GM12878 (cell line): ENCODE measurements around the gene CCDC181. TPM values are rescaled to one million over a fixed set of nuclear protein-coding genes. Genes with fewer than 3 reads are reported as not detected.

Experiments
- ATAC-seq: fragments of 200-7000 bp; cut with Tn5 transposase; 3 replicates; pipeline ENCODE4 v1.9.1; 2020; ENCODE audit warnings: mild to moderate bottlenecking, moderate library complexity
- BruUV-seq: library from RNA; stranded (reverse); fragments of 400-500 nt; replicated peaks from 2 replicates; lab custom pipeline; 2021; lab: Mats Ljungman, UMichigan
- CTCF ChIA-PET: fragments of 300-600 bp; sonication (Branson Sonifier 250); formaldehyde crosslinking; extraction: SDS; loops from one replicate; lab custom pipeline; 2021; ENCODE audit warnings: inconsistent platforms; lab: Yijun Ruan, JAX
- POLR2A ChIA-PET: fragments of 350-600 bp; formaldehyde crosslinking; extraction: SDS; loops from one replicate; lab custom pipeline; 2021; ENCODE audit warnings: inconsistent platforms; lab: Charles Lee
- RAD21 ChIA-PET: fragments of 300-600 bp; sonication (Branson Sonifier 250); formaldehyde crosslinking; loops from one replicate; lab custom pipeline; 2023; ENCODE audit warnings: antibody characterized with exemption; ENCODE audit not compliant: unreplicated experiment; lab: Charles Lee
- SMC1A ChIA-PET: fragments of 300-600 bp; sonication (Branson Sonifier 250); formaldehyde crosslinking; loops from one replicate; lab custom pipeline; 2023; ENCODE audit not compliant: unreplicated experiment, uncharacterized antibody; lab: Charles Lee
- DNase-seq: peaks from one replicate; pipeline ENCODE4 v3.0.0-alpha.2; 2011; ENCODE audit warnings: low read depth, low spot score
- FAIRE-seq: peaks from 3 replicates; lab custom pipeline; 2011; peaks lifted over from hg19 to GRCh38; lab: Jason Lieb, UNC
- H2AFZ ChIP-seq: 2 replicates; pipeline ENCODE4 v1.6.0; 2011; ENCODE audit warnings: low read depth, low read length, control low read depth; ENCODE audit not compliant: control insufficient read depth
- H3K27ac ChIP-seq: 2 replicates; pipeline ENCODE4 v1.5.1; 2011; ENCODE audit warnings: control low read depth; ENCODE audit not compliant: control insufficient read depth, insufficient read depth
- H3K27me3 ChIP-seq, 2 experiments: replicated peaks in 1 of 2; 2 replicates each; pipeline versions ENCODE4 v1.6.0 to v1.6.1; 2011; ENCODE audit warnings: low read length in 1 of 2; ENCODE audit not compliant: control insufficient read depth in 2 of 2, insufficient read depth in 2 of 2
- H3K36me3 ChIP-seq, 2 experiments: 2 replicates each; pipeline ENCODE4 v1.5.1; 2011; ENCODE audit warnings: low read length in 1 of 2; ENCODE audit not compliant: control insufficient read depth in 2 of 2, insufficient read depth in 2 of 2
- H3K4me1 ChIP-seq: 2 replicates; pipeline ENCODE4 v1.6.1; 2011; ENCODE audit warnings: mild to moderate bottlenecking, low read length, moderate library complexity, mixed read lengths; ENCODE audit not compliant: control insufficient read depth, insufficient read depth
- H3K4me2 ChIP-seq: 2 replicates; pipeline ENCODE4 v1.6.0; 2011; ENCODE audit warnings: control low read depth; ENCODE audit not compliant: control insufficient read depth, insufficient read depth
- H3K4me3 ChIP-seq: fragments of 200-600 bp; sonication (generic); 2 replicates; pipeline ENCODE4 v1.5.1; 2016
- H3K79me2 ChIP-seq: 2 replicates; pipeline ENCODE4 v1.6.0; 2011; ENCODE audit warnings: low read length; ENCODE audit not compliant: control insufficient read depth, insufficient read depth
- H3K9ac ChIP-seq: 2 replicates; pipeline ENCODE4 v1.8.0; 2011; ENCODE audit warnings: low read length, control low read depth, mixed read lengths; ENCODE audit not compliant: control insufficient read depth, insufficient read depth
- H3K9me3 ChIP-seq: replicated peaks from 3 replicates; pipeline ENCODE4 v1.5.1; 2011; ENCODE audit warnings: mild to moderate bottlenecking, low read length; ENCODE audit not compliant: control insufficient read depth, insufficient read depth
- H4K20me1 ChIP-seq: 2 replicates; pipeline ENCODE4 v1.6.0; 2011; ENCODE audit not compliant: control insufficient read depth, insufficient read depth
- BCLAF1 ChIP-seq: fragments of 450-650 bp; IDR thresholded peaks from 2 replicates; pipeline ENCODE4 v1.6.1; 2017; ENCODE audit warnings: antibody characterized with exemption, mild to moderate bottlenecking, moderate library complexity
- CBFB ChIP-seq: IDR thresholded peaks from 2 replicates; pipeline ENCODE4 v1.6.1; 2016; ENCODE audit warnings: antibody characterized with exemption, low read depth
- CREB1 ChIP-seq: IDR thresholded peaks from 2 replicates; pipeline ENCODE4 v1.6.1; 2012; ENCODE audit warnings: low read depth, mild to moderate bottlenecking, inconsistent platforms
- EGR1 ChIP-seq, 2 experiments: IDR thresholded peaks; 1 replicate in 1 of 2; 2 replicates in 1 of 2; pipeline ENCODE4 v1.6.1; 2011 to 2012; ENCODE audit warnings: low read depth in 2 of 2, low read length in 2 of 2, borderline replicate concordance in 1 of 2, mild to moderate bottlenecking in 1 of 2, moderate library complexity in 1 of 2
- GABPA ChIP-seq: IDR thresholded peaks from 2 replicates; pipeline ENCODE4 v1.6.1; 2014; ENCODE audit warnings: antibody characterized with exemption, low read depth, mild to moderate bottlenecking, inconsistent platforms
- HDAC6 ChIP-seq: fragments of 200-600 bp; sonication (generic); IDR thresholded peaks from one replicate; pipeline ENCODE4 v1.8.0; 2017; ENCODE audit warnings: antibody characterized with exemption; ENCODE audit not compliant: unreplicated experiment
- HSF1 ChIP-seq: fragments of 150-350 bp; IDR thresholded peaks from 2 replicates; pipeline ENCODE4 v1.6.1; 2014; ENCODE audit warnings: mild to moderate bottlenecking, low read depth, low read length
- NBN ChIP-seq: fragments of 450-650 bp; IDR thresholded peaks from 2 replicates; pipeline ENCODE4 v1.6.1; 2016
- NFYA ChIP-seq: IDR thresholded peaks from 2 replicates; pipeline ENCODE4 v1.6.1; 2011; ENCODE audit warnings: low read depth, mild to moderate bottlenecking, low read length, improper control_type of control experiment, borderline replicate concordance
- PRDM15 ChIP-seq: fragments of 450-650 bp; formaldehyde crosslinking; IDR thresholded peaks from 2 replicates; pipeline ENCODE4 v1.4.0; 2020; ENCODE audit warnings: mild to moderate bottlenecking, moderate library complexity
- RELA ChIP-seq: fragments of 450-650 bp; IDR thresholded peaks from 2 replicates; pipeline ENCODE4 v1.8.0; 2014; ENCODE audit warnings: borderline replicate concordance; ENCODE audit not compliant: partially characterized antibody
- SMARCA5 ChIP-seq: fragments of 450-650 bp; IDR thresholded peaks from 2 replicates; pipeline ENCODE4 v1.6.1; 2017; ENCODE audit warnings: mild to moderate bottlenecking
- STAT3 ChIP-seq: IDR thresholded peaks from 2 replicates; pipeline ENCODE4 v1.6.1; 2011; ENCODE audit warnings: low read depth, low read length, improper control_type of control experiment
- WRNIP1 ChIP-seq: IDR thresholded peaks from 2 replicates; pipeline ENCODE4 v1.6.1; 2011; ENCODE audit warnings: low read depth, low read length, improper control_type of control experiment, borderline replicate concordance
- ZNF274 ChIP-seq: IDR thresholded peaks from one replicate; pipeline ENCODE4 v1.8.0; 2011; ENCODE audit not compliant: insufficient read length, insufficient read depth
- WGBS: methylation state at CpG from one replicate; pipeline ENCODE4 v1.1.6; 2016; ENCODE audit warnings: low lambda C conversion rate; ENCODE audit not compliant: insufficient replicate concordance, insufficient coverage; ENCODE audit errors: missing lambda C conversion rate; 5-methylcytosine and 5-hydroxymethylcytosine counted together
- in situ Hi-C: fragments of 300-500 bp; cut with MboI; formaldehyde crosslinking; loops from 9 replicates; pipeline ENCODE4 v1.14.3; 2018; ENCODE audit warnings: mixed read lengths
- intact Hi-C: fragments of 100-400 bp; cut with micrococcal nuclease; formaldehyde crosslinking; loops from one replicate; pipeline ENCODE4 v1.14.2; 2022; ENCODE audit not compliant: unreplicated experiment
- polyA plus RNA-seq, 11 experiments: library from polyadenylated mRNA; depleted of rRNA in 4 of 11; unstranded in 6 of 11; stranded (reverse) in 5 of 11; fragments of >200 nt; fragmentation: Nextera tagmentation in 4 of 11; fragmentation: Illumina TruSeq in 1 of 11; extraction: Ambion mirVana in 4 of 11; extraction: Trizol in 1 of 11; gene quantifications; 1 replicate in 1 of 11; 2 replicates in 10 of 11; pipeline versions ENCODE4 v1.2.1 to v1.2.3, GENCODE V29; 2011 to 2016; ENCODE audit warnings: inconsistent platforms in 2 of 11, missing spikeins in 2 of 11, low read depth in 1 of 11
- total RNA-seq, 4 experiments: library from RNA; depleted of rRNA in 3 of 4; stranded (reverse); fragments of >200 nt in 3 of 4; fragmentation: Illumina TruSeq in 1 of 4; extraction: Trizol in 1 of 4; gene quantifications; 2 replicates each; pipeline versions ENCODE4 v1.2.1 to v1.2.3, GENCODE V29; 2013 to 2021
- TF ChIP-seq, protein P1 (sequence below): fragments of 450-650 bp; conservative IDR thresholded peaks from 2 replicates; pipeline ENCODE4 v1.6.1; 2017; ENCODE audit warnings: mild to moderate bottlenecking, moderate library complexity

The CCDC181 gene
- total and polyA plus RNA-seq, 10 of the 15 experiments (the other 5 are each of a cell fraction or from before 2014, with no cell fraction given): not detected

- SMC1A ChIA-PET: no interaction called here
- TF ChIP-seq BCLAF1 (no peak), SMARCA5 (no peak), HSF1 (no peak), CBFB (no peak), ZNF274 (no peak), EGR1 (IDR thresholded peaks at IDR 0.05; ENCODE audit: borderline replicate concordance in 1 of 2, low read depth in 2 of 2, low read length in 2 of 2) (no peak), STAT3 (no peak), RELA (no peak), NFYA (no peak), GABPA (no peak), PRDM15 (CRISPR knock-in tag) (no peak), NBN (no peak), HDAC6 (no peak), CREB1 (no peak), WRNIP1 (no peak)
- TF ChIP-seq, protein P1, sequence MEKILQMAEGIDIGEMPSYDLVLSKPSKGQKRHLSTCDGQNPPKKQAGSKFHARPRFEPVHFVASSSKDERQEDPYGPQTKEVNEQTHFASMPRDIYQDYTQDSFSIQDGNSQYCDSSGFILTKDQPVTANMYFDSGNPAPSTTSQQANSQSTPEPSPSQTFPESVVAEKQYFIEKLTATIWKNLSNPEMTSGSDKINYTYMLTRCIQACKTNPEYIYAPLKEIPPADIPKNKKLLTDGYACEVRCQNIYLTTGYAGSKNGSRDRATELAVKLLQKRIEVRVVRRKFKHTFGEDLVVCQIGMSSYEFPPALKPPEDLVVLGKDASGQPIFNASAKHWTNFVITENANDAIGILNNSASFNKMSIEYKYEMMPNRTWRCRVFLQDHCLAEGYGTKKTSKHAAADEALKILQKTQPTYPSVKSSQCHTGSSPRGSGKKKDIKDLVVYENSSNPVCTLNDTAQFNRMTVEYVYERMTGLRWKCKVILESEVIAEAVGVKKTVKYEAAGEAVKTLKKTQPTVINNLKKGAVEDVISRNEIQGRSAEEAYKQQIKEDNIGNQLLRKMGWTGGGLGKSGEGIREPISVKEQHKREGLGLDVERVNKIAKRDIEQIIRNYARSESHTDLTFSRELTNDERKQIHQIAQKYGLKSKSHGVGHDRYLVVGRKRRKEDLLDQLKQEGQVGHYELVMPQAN: no peak
Measured at GRCh38 chr1:169414952-169415351, 12.3 kb downstream of the CCDC181 start.

More at GRCh38 chr1:169414952-169415351, 12.3 kb downstream of the CCDC181 start:
- H3K4me3 ChIP-seq: no peak overlapping the region
- ChIA-PET POLR2A (no interaction called here), RAD21 (no interaction called here), CTCF (interaction anchor here (1.3 kb wide), 1 partner anchor 8 kb away, joined by 3 read pairs; no protein-coding TSS in a partner anchor)
- 90% methylated on average over 2 of the region's 2 CpGs for WGBS
- no peak overlapping the region for H3K27ac ChIP-seq
- intact Hi-C loops: no loop called here
- no peak for FAIRE-seq
- H3K79me2 ChIP-seq: no peaks in the 10 kb centered on the region
- no peaks in the 10 kb centered on the region for H4K20me1 ChIP-seq
- H3K4me1 ChIP-seq: no peaks in the 10 kb centered on the region
- H3K27me3 ChIP-seq: no peaks in the 10 kb centered on the region
- no peak for DNase-seq
- no peaks in the 10 kb centered on the region for H3K36me3 ChIP-seq
- no peak overlapping the region for H3K4me2 ChIP-seq
- in situ Hi-C loops: no loop called here
- no TSS peak for BruUV-seq
- no peak overlapping the region for H3K9ac ChIP-seq
- H2AFZ ChIP-seq: no peak overlapping the region
- no peaks in the 10 kb centered on the region for H3K9me3 ChIP-seq
- no peak for ATAC-seq
